ENCODE results near the gene JUNB.

JUNB gene

DNA sequence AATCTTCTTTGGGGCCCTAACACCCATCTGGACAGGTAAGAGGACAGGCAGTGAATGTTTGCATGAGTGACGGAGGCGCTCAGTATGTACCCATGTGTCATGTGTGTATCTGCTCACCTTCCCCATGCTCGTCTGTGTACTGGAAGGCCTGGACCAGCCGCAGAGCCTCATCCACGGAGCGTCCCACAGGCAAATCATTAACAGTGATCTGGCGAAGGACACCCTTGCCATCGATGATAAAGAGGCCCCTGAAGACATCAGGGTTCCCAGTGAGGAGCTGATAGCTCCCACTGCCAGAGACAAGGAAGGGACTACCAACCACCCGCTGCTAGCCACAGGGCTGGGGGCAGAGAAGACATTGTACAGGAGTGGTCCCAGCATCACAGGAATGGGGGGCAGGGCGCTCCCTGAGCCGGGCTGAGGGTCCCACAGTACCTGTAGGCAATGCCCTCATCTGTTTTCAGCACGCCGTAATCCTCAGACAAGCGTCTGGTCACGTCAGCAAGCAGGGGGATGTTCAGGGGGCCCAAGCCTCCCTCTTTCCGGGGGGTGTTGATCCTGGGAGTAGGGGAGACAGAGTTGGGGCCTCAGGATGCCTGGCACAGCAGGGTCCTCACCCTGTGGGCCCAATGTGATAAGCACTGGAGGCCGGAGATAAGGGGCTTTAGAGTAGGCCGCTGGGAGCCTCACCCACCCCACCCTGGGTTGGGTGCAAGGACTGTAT lies 8.6 kb downstream of the JUNB start:
- Histone ChIP-seq H3K4me3 (ENCODE audit: insufficient read depth in 1 of 2, low read depth in 1 of 2, low read length in 2 of 2) (peak overlapping the region in 1 of 2 experiments; percentile 89), H3K14ac (ENCODE audit: low read length in 2 of 2) (no peak overlapping the region), H2BK5ac (ENCODE audit: low read depth, low read length, poor library complexity, severe bottlenecking) (no peak overlapping the region), H3K18ac (ENCODE audit: low read depth in 1 of 2, low read length in 2 of 2) (no peak overlapping the region), H3K23ac (ENCODE audit: low read length in 2 of 2) (peak overlapping the region in 1 of 2 experiments; percentile 89), H4K91ac (ENCODE audit: low read length) (no peak overlapping the region), H3K36me3 (ENCODE audit: control insufficient read depth in 1 of 2, insufficient read depth in 2 of 2, low read depth in 1 of 2, low read length in 2 of 2) (peaks cover 14 to 23% of the 10 kb centered on the region in 2 experiments), H3K4me2 (ENCODE audit: low read length, poor library complexity, severe bottlenecking) (no peak overlapping the region), H2BK15ac (ENCODE audit: low read depth, poor library complexity, severe bottlenecking) (no peak overlapping the region), H3K9ac (ENCODE audit: low read length) (no peak overlapping the region), H4K8ac (ENCODE audit: low read length) (no peak overlapping the region), H2BK120ac (ENCODE audit: low read depth, low read length) (no peak overlapping the region), H3K4me1 (ENCODE audit: control insufficient read depth, insufficient read depth, low read depth, low read length) (peaks cover 29% of the 10 kb centered on the region), H3K4ac (ENCODE audit: low read depth in 1 of 2, low read length in 2 of 2) (no peak overlapping the region), H2AK5ac (ENCODE audit: low read length, severe bottlenecking) (no peak overlapping the region), H3K9me3 (ENCODE audit: control insufficient read depth, low read length) (no peaks in the 10 kb centered on the region), H3K79me1 (replicated peaks; ENCODE audit: low read length, poor library complexity, severe bottlenecking) (peaks cover 19% of the 10 kb centered on the region), H2AFZ (ENCODE audit: low read depth, low read length) (no peak overlapping the region), H2BK12ac (ENCODE audit: low read length in 2 of 2) (no peak overlapping the region), H3K27me3 (ENCODE audit: control insufficient read depth in 1 of 2, insufficient read depth in 1 of 2, low read length in 2 of 2) (no peaks in the 10 kb centered on the region), H3K27ac (ENCODE audit: low read length, poor library complexity, severe bottlenecking) (no peak overlapping the region)
- WGBS, result 96% methylated on average over 18 of the region's 18 CpGs
- no peak for DNase-seq

DNA sequence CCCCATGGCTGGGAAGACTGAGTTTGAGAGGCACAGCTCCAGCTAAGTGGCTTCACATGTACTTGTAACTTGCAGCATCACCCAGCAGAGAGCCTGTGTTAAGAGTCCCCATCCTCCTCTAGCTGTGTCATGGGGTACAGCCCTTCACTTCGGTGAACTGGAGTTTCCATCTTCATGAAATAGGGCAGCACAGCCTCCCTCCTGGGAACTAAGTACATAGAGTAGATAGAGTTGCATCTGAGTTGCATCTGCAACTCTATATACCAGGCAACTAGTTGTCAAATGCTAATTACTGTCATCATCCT lies 9.1 kb downstream of the JUNB start:
- Histone ChIP-seq H3K18ac (ENCODE audit: low read depth in 1 of 2, low read length in 2 of 2) (no peak overlapping the region), H3K4ac (ENCODE audit: low read depth in 1 of 2, low read length in 2 of 2) (no peak overlapping the region), H2BK15ac (ENCODE audit: low read depth, poor library complexity, severe bottlenecking) (no peak overlapping the region), H2BK12ac (ENCODE audit: low read length in 2 of 2) (no peak overlapping the region), H2AFZ (ENCODE audit: low read depth, low read length) (no peak overlapping the region), H4K8ac (ENCODE audit: low read length) (no peak overlapping the region), H2BK120ac (ENCODE audit: low read depth, low read length) (no peak overlapping the region), H3K27ac (ENCODE audit: low read length, poor library complexity, severe bottlenecking) (no peak overlapping the region), H2AK5ac (ENCODE audit: low read length, severe bottlenecking) (no peak overlapping the region), H4K91ac (ENCODE audit: low read length) (no peak overlapping the region), H3K27me3 (ENCODE audit: control insufficient read depth in 1 of 2, insufficient read depth in 1 of 2, low read length in 2 of 2) (no peaks in the 10 kb centered on the region), H3K14ac (ENCODE audit: low read length in 2 of 2) (no peak overlapping the region), H3K36me3 (ENCODE audit: control insufficient read depth in 1 of 2, insufficient read depth in 2 of 2, low read depth in 1 of 2, low read length in 2 of 2) (peaks cover 14 to 23% of the 10 kb centered on the region in 2 experiments), H3K4me3 (ENCODE audit: insufficient read depth in 1 of 2, low read depth in 1 of 2, low read length in 2 of 2) (peak overlapping the region in 1 of 2 experiments; percentile 89), H3K4me2 (ENCODE audit: low read length, poor library complexity, severe bottlenecking) (peak overlapping the region; percentile 68), H3K9ac (ENCODE audit: low read length) (peak overlapping the region; percentile 88), H3K79me1 (replicated peaks; ENCODE audit: low read length, poor library complexity, severe bottlenecking) (peaks cover 19% of the 10 kb centered on the region), H2BK5ac (ENCODE audit: low read depth, low read length, poor library complexity, severe bottlenecking) (no peak overlapping the region), H3K23ac (ENCODE audit: low read length in 2 of 2) (peak overlapping the region in 1 of 2 experiments; percentile 89), H3K4me1 (ENCODE audit: control insufficient read depth, insufficient read depth, low read depth, low read length) (peaks cover 29% of the 10 kb centered on the region), H3K9me3 (ENCODE audit: control insufficient read depth, low read length) (no peaks in the 10 kb centered on the region)
- 100% methylated on average over 1 of the region's 1 CpG for WGBS
- peak; percentile 71 for DNase-seq

GRCh38 chr19:12800923-12801465 lies 9.7 kb downstream of the JUNB start:
- Histone ChIP-seq H3K4me1 (ENCODE audit: control insufficient read depth, insufficient read depth, low read depth, low read length) (peaks cover 27% of the 10 kb centered on the region), H2BK5ac (ENCODE audit: low read depth, low read length, poor library complexity, severe bottlenecking) (no peak overlapping the region)
- WGBS, result 8% methylated on average over 32 of the region's 38 CpGs

GRCh38 chr19:12801466-12802266 lies 10.4 kb downstream of the JUNB start, which contains the start of the genes PRDX2 and THSD8:
TSS of gene PRDX2 (minus strand) at chr19:12801800. CDS start at chr19:12801261, 539 bp downstream.
TSS of gene THSD8 (plus strand) at chr19:12802069. CDS start at chr19:12802072, 3 bp downstream.
- peaks cover 19% of the 10 kb centered on the region for H3K79me1 ChIP-seq (replicated peaks; ENCODE audit: low read length, poor library complexity, severe bottlenecking)
- no peaks in the 10 kb centered on the region for H3K27me3 ChIP-seq (ENCODE audit: control insufficient read depth in 1 of 2, insufficient read depth in 1 of 2, low read length in 2 of 2)
- peaks cover 14 to 23% of the 10 kb centered on the region in 2 experiments for H3K36me3 ChIP-seq (ENCODE audit: control insufficient read depth in 1 of 2, insufficient read depth in 2 of 2, low read depth in 1 of 2, low read length in 2 of 2)
- H2BK15ac ChIP-seq (ENCODE audit: low read depth, poor library complexity, severe bottlenecking), result peak within 1 kb of the TSS; percentile 13
- H3K27ac ChIP-seq (ENCODE audit: low read length, poor library complexity, severe bottlenecking), result no peak within 1 kb of the TSS
- peak within 1 kb of the TSS; percentile 33 for H4K8ac ChIP-seq (ENCODE audit: low read length)
- peak within 1 kb of the TSS; percentile 68 for H3K4me2 ChIP-seq (ENCODE audit: low read length, poor library complexity, severe bottlenecking)
- H3K4ac ChIP-seq (ENCODE audit: low read depth in 1 of 2, low read length in 2 of 2), result peak within 1 kb of the TSS in 1 of 2 experiments; percentile 50
- peaks cover 27% of the 10 kb centered on the region for H3K4me1 ChIP-seq (ENCODE audit: control insufficient read depth, insufficient read depth, low read depth, low read length)
- H2AK5ac ChIP-seq (ENCODE audit: low read length, severe bottlenecking), result no peak within 1 kb of the TSS
- H2BK5ac ChIP-seq (ENCODE audit: low read depth, low read length, poor library complexity, severe bottlenecking), result no peak within 1 kb of the TSS
- H2BK120ac ChIP-seq (ENCODE audit: low read depth, low read length), result no peak within 1 kb of the TSS
- H3K18ac ChIP-seq (ENCODE audit: low read depth in 1 of 2, low read length in 2 of 2), result peak within 1 kb of the TSS; percentile 9 to 73
- under 1% methylated on average over 65 of the region's 78 CpGs for WGBS
- H3K23ac ChIP-seq (ENCODE audit: low read length in 2 of 2), result peak within 1 kb of the TSS in 1 of 2 experiments; percentile 80
- DNase-seq, result peak; percentile 71
- H3K9ac ChIP-seq (ENCODE audit: low read length), result peak within 1 kb of the TSS; percentile 88
- H4K91ac ChIP-seq (ENCODE audit: low read length), result peak within 1 kb of the TSS; percentile 35
- peak within 1 kb of the TSS; percentile 80 to 89 for H3K4me3 ChIP-seq (ENCODE audit: insufficient read depth in 1 of 2, low read depth in 1 of 2, low read length in 2 of 2)
- H3K9me3 ChIP-seq (ENCODE audit: control insufficient read depth, low read length), result no peaks in the 10 kb centered on the region
- H2BK12ac ChIP-seq (ENCODE audit: low read length in 2 of 2), result no peak within 1 kb of the TSS
- peak within 1 kb of the TSS in 1 of 2 experiments; percentile 88 for H3K14ac ChIP-seq (ENCODE audit: low read length in 2 of 2)
- peak within 1 kb of the TSS; percentile 73 for H2AFZ ChIP-seq (ENCODE audit: low read depth, low read length)

More at GRCh38 chr19:12800923-12801465, 9.7 kb downstream of the JUNB start:
- Histone ChIP-seq H3K27me3 (ENCODE audit: control insufficient read depth in 1 of 2, insufficient read depth in 1 of 2, low read length in 2 of 2) (no peaks in the 10 kb centered on the region), H4K8ac (ENCODE audit: low read length) (peak overlapping the region; percentile 9), H3K79me1 (replicated peaks; ENCODE audit: low read length, poor library complexity, severe bottlenecking) (peaks cover 19% of the 10 kb centered on the region), H2BK15ac (ENCODE audit: low read depth, poor library complexity, severe bottlenecking) (no peak overlapping the region), H3K9me3 (ENCODE audit: control insufficient read depth, low read length) (no peaks in the 10 kb centered on the region), H2AK5ac (ENCODE audit: low read length, severe bottlenecking) (no peak overlapping the region), H3K14ac (ENCODE audit: low read length in 2 of 2) (peak overlapping the region in 1 of 2 experiments; percentile 88), H3K27ac (ENCODE audit: low read length, poor library complexity, severe bottlenecking) (no peak overlapping the region), H4K91ac (ENCODE audit: low read length) (no peak overlapping the region), H3K18ac (ENCODE audit: low read depth in 1 of 2, low read length in 2 of 2) (peak overlapping the region; percentile 7 to 73), H3K9ac (ENCODE audit: low read length) (peak overlapping the region; percentile 88), H3K4me2 (ENCODE audit: low read length, poor library complexity, severe bottlenecking) (peak overlapping the region; percentile 68), H3K23ac (ENCODE audit: low read length in 2 of 2) (peak overlapping the region in 1 of 2 experiments; percentile 80), H3K36me3 (ENCODE audit: control insufficient read depth in 1 of 2, insufficient read depth in 2 of 2, low read depth in 1 of 2, low read length in 2 of 2) (peaks cover 14 to 23% of the 10 kb centered on the region in 2 experiments), H3K4ac (ENCODE audit: low read depth in 1 of 2, low read length in 2 of 2) (peak overlapping the region in 1 of 2 experiments; percentile 50), H2BK120ac (ENCODE audit: low read depth, low read length) (no peak overlapping the region), H2AFZ (ENCODE audit: low read depth, low read length) (peak overlapping the region; percentile 73), H3K4me3 (ENCODE audit: insufficient read depth in 1 of 2, low read depth in 1 of 2, low read length in 2 of 2) (peak overlapping the region; percentile 80 to 89), H2BK12ac (ENCODE audit: low read length in 2 of 2) (no peak overlapping the region)
- peak; percentile 33 for DNase-seq

Data from mesenchymal stem cell (in vitro differentiated cells and primary cell).